Keratinocyte (primary cell): ENCODE measurements around the gene AFF4.

Source experiments
- EZH2 ChIP-seq: IDR thresholded peaks from one replicate; pipeline ENCODE4 v1.6.1; 2012; ENCODE audit warnings: inconsistent platforms, mild to moderate bottlenecking, low read length, moderate library complexity
- TF ChIP-seq, protein P1 (sequence below), 3 experiments: IDR thresholded peaks in 1 of 3; conservative IDR thresholded peaks in 1 of 3; optimal IDR thresholded peaks in 1 of 3; 2 replicates in 2 of 3; 3 replicates in 1 of 3; pipeline versions ENCODE3 to v1.5.1; 2011; ENCODE audit warnings: low read length in 3 of 3, mild to moderate bottlenecking in 3 of 3, moderate library complexity in 2 of 3, control low read depth in 1 of 3, inconsistent platforms in 1 of 3; ENCODE audit not compliant: insufficient read depth in 2 of 3; ENCODE audit errors: extremely low read depth in 1 of 3

DNA sequence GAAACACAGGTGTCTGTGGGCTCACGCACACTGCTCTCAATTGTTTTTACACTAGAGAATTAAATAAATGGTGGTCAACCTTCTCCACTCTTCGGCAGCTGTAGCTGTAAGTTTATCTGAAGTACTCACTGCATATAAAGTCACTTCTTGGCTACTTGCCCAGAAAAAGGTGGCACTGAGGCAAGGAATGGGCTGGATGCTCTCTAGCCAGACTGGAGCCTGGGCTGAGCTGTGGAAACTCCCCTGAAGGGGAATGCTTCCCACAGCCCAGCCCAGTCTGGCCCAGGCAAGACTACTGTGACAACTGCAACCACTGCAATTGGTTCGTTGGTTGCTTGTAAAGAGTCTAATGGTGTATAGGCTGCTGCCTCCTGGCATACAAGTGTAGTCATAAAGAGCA, 85.5 kb downstream of the AFF4 start:
- TF ChIP-seq, protein P1, sequence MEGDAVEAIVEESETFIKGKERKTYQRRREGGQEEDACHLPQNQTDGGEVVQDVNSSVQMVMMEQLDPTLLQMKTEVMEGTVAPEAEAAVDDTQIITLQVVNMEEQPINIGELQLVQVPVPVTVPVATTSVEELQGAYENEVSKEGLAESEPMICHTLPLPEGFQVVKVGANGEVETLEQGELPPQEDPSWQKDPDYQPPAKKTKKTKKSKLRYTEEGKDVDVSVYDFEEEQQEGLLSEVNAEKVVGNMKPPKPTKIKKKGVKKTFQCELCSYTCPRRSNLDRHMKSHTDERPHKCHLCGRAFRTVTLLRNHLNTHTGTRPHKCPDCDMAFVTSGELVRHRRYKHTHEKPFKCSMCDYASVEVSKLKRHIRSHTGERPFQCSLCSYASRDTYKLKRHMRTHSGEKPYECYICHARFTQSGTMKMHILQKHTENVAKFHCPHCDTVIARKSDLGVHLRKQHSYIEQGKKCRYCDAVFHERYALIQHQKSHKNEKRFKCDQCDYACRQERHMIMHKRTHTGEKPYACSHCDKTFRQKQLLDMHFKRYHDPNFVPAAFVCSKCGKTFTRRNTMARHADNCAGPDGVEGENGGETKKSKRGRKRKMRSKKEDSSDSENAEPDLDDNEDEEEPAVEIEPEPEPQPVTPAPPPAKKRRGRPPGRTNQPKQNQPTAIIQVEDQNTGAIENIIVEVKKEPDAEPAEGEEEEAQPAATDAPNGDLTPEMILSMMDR (optimal IDR thresholded peaks at IDR 0.05 in 1 of 3, IDR thresholded peaks at IDR 0.05 in 1 of 3, conservative IDR thresholded peaks at IDR 0.05 in 1 of 3; ENCODE audit: extremely low read depth in 1 of 3, insufficient read depth in 2 of 3, low read length in 3 of 3): no peak
- TF ChIP-seq EZH2: no peak
